Prostate gland (tissue), 2 donors: ENCODE measurements around the gene TSHZ2.

Experiments
- POLR2AphosphoS5 ChIP-seq: sonication (generic); formaldehyde crosslinking; IDR thresholded peaks from one replicate; pipeline ENCODE4 v1.6.1; 2017; ENCODE audit warnings: antibody characterized with exemption
- TF ChIP-seq, protein P1 (sequence below), 4 experiments: fragments of 200-600 bp in 2 of 4; fragments of 450-650 bp in 2 of 4; sonication (generic) in 2 of 4; IDR thresholded peaks; 1 replicate in 3 of 4; 2 replicates in 1 of 4; pipeline ENCODE4 v1.5.1; 2016 to 2019; ENCODE audit warnings: antibody characterized with exemption in 4 of 4, mild to moderate bottlenecking in 2 of 4, moderate library complexity in 2 of 4

GRCh38 chr20:53270792-53271375, 298.7 kb downstream of the TSHZ2 start:
- TF ChIP-seq, protein P1, sequence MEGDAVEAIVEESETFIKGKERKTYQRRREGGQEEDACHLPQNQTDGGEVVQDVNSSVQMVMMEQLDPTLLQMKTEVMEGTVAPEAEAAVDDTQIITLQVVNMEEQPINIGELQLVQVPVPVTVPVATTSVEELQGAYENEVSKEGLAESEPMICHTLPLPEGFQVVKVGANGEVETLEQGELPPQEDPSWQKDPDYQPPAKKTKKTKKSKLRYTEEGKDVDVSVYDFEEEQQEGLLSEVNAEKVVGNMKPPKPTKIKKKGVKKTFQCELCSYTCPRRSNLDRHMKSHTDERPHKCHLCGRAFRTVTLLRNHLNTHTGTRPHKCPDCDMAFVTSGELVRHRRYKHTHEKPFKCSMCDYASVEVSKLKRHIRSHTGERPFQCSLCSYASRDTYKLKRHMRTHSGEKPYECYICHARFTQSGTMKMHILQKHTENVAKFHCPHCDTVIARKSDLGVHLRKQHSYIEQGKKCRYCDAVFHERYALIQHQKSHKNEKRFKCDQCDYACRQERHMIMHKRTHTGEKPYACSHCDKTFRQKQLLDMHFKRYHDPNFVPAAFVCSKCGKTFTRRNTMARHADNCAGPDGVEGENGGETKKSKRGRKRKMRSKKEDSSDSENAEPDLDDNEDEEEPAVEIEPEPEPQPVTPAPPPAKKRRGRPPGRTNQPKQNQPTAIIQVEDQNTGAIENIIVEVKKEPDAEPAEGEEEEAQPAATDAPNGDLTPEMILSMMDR (IDR thresholded peaks at IDR 0.05), result no peak
- TF ChIP-seq POLR2AphosphoS5, result no peak
